SU-DHL-6 (cell line): Measurements from ENCODE around the gene SCT.

ENCODE experiments used
- H2AFZ ChIP-seq: fragments of 200-600 bp; sonication (generic); 2 replicates; pipeline ENCODE4 v1.6.1; 2014; ENCODE audit warnings: low read depth, mild to moderate bottlenecking, moderate library complexity, mixed read lengths, antibody characterized with exemption, low read length; ENCODE audit not compliant: severe bottlenecking
- H3F3A ChIP-seq: fragments of 200-600 bp; shearing (Covaris generic); 2 replicates; pipeline ENCODE4 v1.6.0; 2016; ENCODE audit warnings: antibody characterized with exemption, mild to moderate bottlenecking; ENCODE audit not compliant: insufficient read depth
- H3K27ac ChIP-seq: fragments of 200-600 bp; sonication (generic); 2 replicates; pipeline ENCODE4 v1.5.1; 2016; ENCODE audit warnings: low read depth, mild to moderate bottlenecking, low read length, moderate library complexity, mixed read lengths
- H3K27me3 ChIP-seq: fragments of 200-600 bp; sonication (generic), shearing (Covaris generic); 2 replicates; pipeline ENCODE4 v1.6.0; 2014; ENCODE audit warnings: mild to moderate bottlenecking, low read length
- H3K36me3 ChIP-seq: fragments of 200-600 bp; sonication (generic); 2 replicates; pipeline ENCODE4 v1.6.1; 2014; ENCODE audit warnings: mild to moderate bottlenecking, low read length, mixed read lengths
- H3K4me2 ChIP-seq: fragments of 300-600, 200-600 bp; shearing (Covaris generic), sonication (generic); 2 replicates; pipeline ENCODE4 v1.6.0; 2014; ENCODE audit warnings: low read length, low read depth, mild to moderate bottlenecking; ENCODE audit not compliant: poor library complexity, severe bottlenecking
- H3K4me3 ChIP-seq: fragments of 200-600 bp; sonication (generic); 2 replicates; pipeline ENCODE4 v1.5.1; 2014; ENCODE audit warnings: antibody characterized with exemption, low read length, mild to moderate bottlenecking, mixed read lengths; ENCODE audit not compliant: insufficient read depth, poor library complexity, severe bottlenecking
- H3K79me2 ChIP-seq: fragments of 200-600 bp; sonication (generic); 2 replicates; pipeline ENCODE4 v1.6.1; 2014; ENCODE audit warnings: mild to moderate bottlenecking, low read length, moderate library complexity; ENCODE audit not compliant: insufficient read depth
- H3K9ac ChIP-seq: fragments of 200-600 bp; sonication (generic); 2 replicates; pipeline ENCODE4 v1.7.0; 2014; ENCODE audit warnings: mild to moderate bottlenecking, low read length
- H3K9me2 ChIP-seq: fragments of 200-600 bp; sonication (generic); replicated peaks from 2 replicates; pipeline ENCODE4 v1.6.1; 2014; ENCODE audit warnings: low read length; ENCODE audit not compliant: insufficient read depth
- H3K9me3 ChIP-seq: fragments of 200-600 bp; sonication (generic); 2 replicates; pipeline ENCODE4 v1.6.1; 2014; ENCODE audit warnings: low read length, mixed read lengths; ENCODE audit not compliant: insufficient read depth
- H4K20me1 ChIP-seq: fragments of 200-600 bp; sonication (generic); 2 replicates; pipeline ENCODE4 v1.6.1; 2014; ENCODE audit warnings: low read depth, mild to moderate bottlenecking, antibody characterized with exemption, low read length, moderate library complexity, mixed read lengths
- EZH2phosphoT487 ChIP-seq: fragments of 200-600 bp; sonication (generic), shearing (Covaris generic); conservative IDR thresholded peaks from 2 replicates; pipeline ENCODE4 v1.6.1; 2018; ENCODE audit warnings: mild to moderate bottlenecking, antibody characterized with exemption, low read length, moderate library complexity, mixed read lengths
- TF ChIP-seq, protein P1 (sequence below): fragments of 200-600 bp; sonication (generic); IDR thresholded peaks from one replicate; pipeline ENCODE4 v1.5.1; 2017; ENCODE audit warnings: antibody characterized with exemption, mild to moderate bottlenecking, low read length, moderate library complexity; ENCODE audit not compliant: insufficient read depth, poor library complexity, severe bottlenecking

The SCT gene

DNA sequence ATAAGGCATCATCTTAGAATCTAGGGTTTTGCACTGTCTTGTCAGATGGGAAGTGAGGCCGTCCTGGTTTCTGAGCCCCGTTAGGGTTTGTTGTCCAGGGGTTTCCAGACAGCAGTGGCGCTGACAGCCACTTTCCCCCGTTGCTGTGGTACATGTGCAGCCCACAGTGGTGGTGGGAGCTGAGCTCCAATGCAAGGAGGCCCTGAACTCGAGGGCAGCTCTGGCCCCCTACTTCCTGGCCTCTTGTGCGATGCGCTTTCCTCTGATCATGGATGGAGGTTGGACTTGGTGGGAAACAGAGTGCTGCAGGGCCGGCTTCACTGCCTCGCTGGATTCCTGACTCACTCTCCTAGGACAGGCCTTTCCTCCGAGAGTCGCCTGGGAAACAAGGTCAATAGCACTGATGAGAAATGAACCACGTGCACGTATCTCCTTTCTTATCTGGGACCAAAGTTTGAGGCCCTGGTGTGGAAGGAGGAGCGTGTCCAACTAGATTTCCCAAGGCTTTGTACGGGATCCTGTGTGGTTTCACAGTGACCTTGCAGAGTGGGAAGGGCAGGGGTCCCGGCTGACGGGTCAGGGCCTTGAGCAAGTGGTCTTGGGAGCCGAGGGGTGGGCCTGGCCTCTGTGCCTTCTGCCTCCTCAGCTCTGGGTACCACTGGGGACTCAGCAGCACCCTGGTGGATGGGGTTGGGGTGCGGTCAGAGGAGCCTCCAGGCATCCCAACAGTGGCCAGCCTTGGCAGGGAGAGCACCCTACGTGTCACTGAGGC is 47.0 kb downstream of the SCT start:
- peaks cover 27% of the 10 kb centered on the region; the same call in 1 of the 2 replicates for H4K20me1 ChIP-seq
- H3K4me3 ChIP-seq = no peak overlapping the region
- no peak overlapping the region for H2AFZ ChIP-seq
- H3K36me3 ChIP-seq = no peaks in the 10 kb centered on the region
- H3K4me2 ChIP-seq = no peak overlapping the region
- no peak overlapping the region for H3K27ac ChIP-seq
- no peaks in the 10 kb centered on the region for H3F3A ChIP-seq
- no peaks in the 10 kb centered on the region for H3K27me3 ChIP-seq
- TF ChIP-seq, protein P1, sequence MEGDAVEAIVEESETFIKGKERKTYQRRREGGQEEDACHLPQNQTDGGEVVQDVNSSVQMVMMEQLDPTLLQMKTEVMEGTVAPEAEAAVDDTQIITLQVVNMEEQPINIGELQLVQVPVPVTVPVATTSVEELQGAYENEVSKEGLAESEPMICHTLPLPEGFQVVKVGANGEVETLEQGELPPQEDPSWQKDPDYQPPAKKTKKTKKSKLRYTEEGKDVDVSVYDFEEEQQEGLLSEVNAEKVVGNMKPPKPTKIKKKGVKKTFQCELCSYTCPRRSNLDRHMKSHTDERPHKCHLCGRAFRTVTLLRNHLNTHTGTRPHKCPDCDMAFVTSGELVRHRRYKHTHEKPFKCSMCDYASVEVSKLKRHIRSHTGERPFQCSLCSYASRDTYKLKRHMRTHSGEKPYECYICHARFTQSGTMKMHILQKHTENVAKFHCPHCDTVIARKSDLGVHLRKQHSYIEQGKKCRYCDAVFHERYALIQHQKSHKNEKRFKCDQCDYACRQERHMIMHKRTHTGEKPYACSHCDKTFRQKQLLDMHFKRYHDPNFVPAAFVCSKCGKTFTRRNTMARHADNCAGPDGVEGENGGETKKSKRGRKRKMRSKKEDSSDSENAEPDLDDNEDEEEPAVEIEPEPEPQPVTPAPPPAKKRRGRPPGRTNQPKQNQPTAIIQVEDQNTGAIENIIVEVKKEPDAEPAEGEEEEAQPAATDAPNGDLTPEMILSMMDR = no peak
- no peak for TF ChIP-seq EZH2phosphoT487
- no peak overlapping the region for H3K9ac ChIP-seq
- H3K9me3 ChIP-seq = no peaks in the 10 kb centered on the region
- peaks cover 56% of the 10 kb centered on the region for H3K79me2 ChIP-seq
- H3K9me2 ChIP-seq = no peaks in the 10 kb centered on the region

DNA sequence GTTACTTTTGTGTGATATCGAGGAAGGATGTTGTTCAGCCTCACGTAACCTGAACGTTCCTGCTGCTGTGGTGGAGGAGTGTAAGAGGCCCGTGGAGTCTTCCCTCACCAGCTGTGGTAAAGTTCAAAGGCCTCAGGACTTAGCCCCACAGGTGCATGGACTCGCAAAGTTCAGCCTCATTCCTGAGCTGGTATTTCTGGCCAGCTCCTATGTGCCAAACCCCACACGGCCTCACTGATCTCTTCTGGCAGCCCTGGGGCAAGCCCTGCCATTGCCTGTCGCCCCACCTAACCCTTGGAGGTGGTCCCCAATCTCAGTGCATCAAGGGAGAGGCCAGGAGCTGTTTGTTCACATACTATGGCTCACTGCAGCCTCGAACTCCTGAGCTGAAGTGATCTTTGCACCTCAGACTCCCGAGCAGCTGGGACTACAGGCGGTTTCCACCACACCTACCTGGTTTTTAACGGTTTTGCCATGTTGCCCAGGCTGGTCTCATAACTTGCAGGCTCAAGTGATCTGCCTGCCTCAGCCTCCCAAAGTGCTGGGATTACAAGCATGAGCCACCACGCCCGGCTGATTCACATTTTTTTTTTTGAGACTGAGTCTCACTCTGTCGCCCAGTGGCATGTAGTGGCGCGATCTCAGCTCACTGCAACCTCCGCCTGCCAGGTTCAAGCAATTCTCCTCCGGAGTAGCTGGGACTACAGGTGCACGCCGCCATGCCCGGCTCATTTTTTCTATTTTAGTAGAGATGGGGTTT is 48.5 kb downstream of the SCT start:
- peaks cover 27% of the 10 kb centered on the region; the same call in 1 of the 2 replicates for H4K20me1 ChIP-seq
- 0 out of 2 replicates have a peak, but pooled peaks cover 3% of the 10 kb centered on the region for H3F3A ChIP-seq
- no peak overlapping the region for H3K27ac ChIP-seq
- peak overlapping the region; percentile 85 for H3K4me2 ChIP-seq
- H3K4me3 ChIP-seq = peak overlapping the region; percentile 76
- no peaks in the 10 kb centered on the region for H3K9me2 ChIP-seq
- no peaks in the 10 kb centered on the region for H3K27me3 ChIP-seq
- peak overlapping the region; percentile 78 for H3K9ac ChIP-seq
- no peak for TF ChIP-seq EZH2phosphoT487
- TF ChIP-seq, protein P1 = no peak
- no peaks in the 10 kb centered on the region for H3K9me3 ChIP-seq
- H2AFZ ChIP-seq = no peak overlapping the region
- H3K79me2 ChIP-seq = peaks cover 56% of the 10 kb centered on the region
- no peaks in the 10 kb centered on the region for H3K36me3 ChIP-seq

DNA sequence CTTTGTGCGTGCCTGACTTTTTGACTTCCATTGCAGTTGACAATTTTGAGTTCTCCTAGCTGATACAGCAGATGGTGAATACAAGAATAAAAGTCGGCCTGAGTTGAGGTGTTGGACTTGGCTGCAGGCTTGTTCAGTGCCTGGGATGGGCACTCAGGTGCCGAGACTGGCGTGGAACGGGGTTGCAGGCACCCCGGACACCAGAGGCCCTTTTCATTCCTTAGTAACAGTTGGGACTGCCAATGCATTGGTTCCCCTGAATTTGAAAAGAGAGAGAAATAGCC is 49.4 kb downstream of the SCT start:
- peaks cover 56% of the 10 kb centered on the region for H3K79me2 ChIP-seq
- H3K27me3 ChIP-seq = no peaks in the 10 kb centered on the region
- no peaks in the 10 kb centered on the region for H3K9me2 ChIP-seq
- H3K4me2 ChIP-seq = peak overlapping the region; percentile 85
- peaks cover 27% of the 10 kb centered on the region; the same call in 1 of the 2 replicates for H4K20me1 ChIP-seq
- peak overlapping the region; percentile 78 for H3K9ac ChIP-seq
- no peak overlapping the region for H3K27ac ChIP-seq
- H3K36me3 ChIP-seq = no peaks in the 10 kb centered on the region
- 0 out of 2 replicates have a peak, but pooled peaks cover 3% of the 10 kb centered on the region for H3F3A ChIP-seq
- TF ChIP-seq, protein P1 = no peak
- TF ChIP-seq EZH2phosphoT487 = no peak
- peak overlapping the region; percentile 76 for H3K4me3 ChIP-seq
- no peak overlapping the region for H2AFZ ChIP-seq
- no peaks in the 10 kb centered on the region for H3K9me3 ChIP-seq
